Mesendoderm (in vitro differentiated cells): ENCODE results near the gene PC.
"Not testable (repeated sequence)": the region's sequence is repeated elsewhere in the genome, so short reads cannot be mapped to it uniquely, and the experiment has no call there.

Experiments used
- DNase-seq: peaks from one replicate; pipeline ENCODE4 v3.0.0; 2013
- H2AK5ac ChIP-seq: 2 replicates; pipeline ENCODE4 v1.6.1; 2013; ENCODE audit warnings: low read length, inconsistent platforms
- H2BK120ac ChIP-seq: 2 replicates; pipeline ENCODE4 v1.6.1; 2013; ENCODE audit warnings: low read depth, mild to moderate bottlenecking, low read length, moderate library complexity, mixed read lengths
- H2BK15ac ChIP-seq: replicated peaks from 2 replicates; pipeline ENCODE4 v1.6.1; 2013; ENCODE audit warnings: low read depth, mild to moderate bottlenecking, moderate library complexity
- H2BK5ac ChIP-seq: 2 replicates; pipeline ENCODE4 v1.6.1; 2013; ENCODE audit warnings: low read length, inconsistent platforms
- H3K18ac ChIP-seq: 2 replicates; pipeline ENCODE4 v1.6.1; 2013; ENCODE audit warnings: mild to moderate bottlenecking, low read length, mixed read lengths
- H3K23ac ChIP-seq: one replicate; pipeline ENCODE4 v1.6.1; 2013; ENCODE audit warnings: low read length
- H3K27ac ChIP-seq: 2 replicates; pipeline ENCODE4 v1.5.1; 2013; ENCODE audit warnings: low read depth, mild to moderate bottlenecking, inconsistent platforms, low read length, moderate library complexity
- H3K27me3 ChIP-seq: 2 replicates; pipeline ENCODE4 v1.6.1; 2013; ENCODE audit warnings: low read length, control low read depth, mild to moderate bottlenecking, inconsistent platforms; ENCODE audit not compliant: insufficient read depth, poor library complexity
- H3K36me3 ChIP-seq: 2 replicates; pipeline ENCODE4 v1.6.1; 2013; ENCODE audit warnings: low read length, inconsistent platforms; ENCODE audit not compliant: control insufficient read depth, insufficient read depth
- H3K4ac ChIP-seq: one replicate; pipeline ENCODE4 v1.6.1; 2013; ENCODE audit warnings: low read depth, mild to moderate bottlenecking, low read length, moderate library complexity
- H3K4me1 ChIP-seq: 2 replicates; pipeline ENCODE4 v1.6.1; 2013; ENCODE audit warnings: low read depth, low read length, inconsistent platforms; ENCODE audit not compliant: control insufficient read depth
- H3K4me2 ChIP-seq: 2 replicates; pipeline ENCODE4 v1.6.1; 2013; ENCODE audit warnings: low read length
- H3K4me3 ChIP-seq: 2 replicates; pipeline ENCODE4 v1.5.1; 2013; ENCODE audit warnings: mild to moderate bottlenecking, low read length
- H3K56ac ChIP-seq: one replicate; pipeline ENCODE4 v1.6.1; 2013; ENCODE audit warnings: low read length
- H3K79me1 ChIP-seq: 2 replicates; pipeline ENCODE4 v1.6.1; 2013; ENCODE audit warnings: low read length, inconsistent platforms
- H3K79me2 ChIP-seq: 2 replicates; pipeline ENCODE4 v1.6.1; 2013; ENCODE audit warnings: mild to moderate bottlenecking, low read length; ENCODE audit not compliant: control insufficient read depth, insufficient read depth
- H3K9ac ChIP-seq: 2 replicates; pipeline ENCODE4 v1.6.1; 2013; ENCODE audit warnings: low read length, inconsistent platforms
- H4K5ac ChIP-seq: one replicate; pipeline ENCODE4 v1.6.1; 2013; ENCODE audit warnings: low read length
- H4K8ac ChIP-seq: one replicate; pipeline ENCODE4 v1.6.1; 2013; ENCODE audit warnings: low read depth, mild to moderate bottlenecking, control low read depth, low read length, moderate library complexity
- WGBS: extraction: QIAGEN DNeasy Blood & Tissue Kit; methylation state at CpG from one replicate; pipeline ENCODE4 v1.1.7; 2013; ENCODE audit warnings: low lambda C conversion rate, missing lambda C conversion rate; ENCODE audit not compliant: insufficient coverage; ENCODE audit errors: extremely low coverage; 5-methylcytosine and 5-hydroxymethylcytosine counted together

PC gene

GRCh38 chr11:66834539-66834845 is 123.7 kb downstream of the PC start:
- no peak overlapping the region for H3K9ac ChIP-seq

GRCh38 chr11:66824573-66824972 is 133.6 kb downstream of the PC start:
- H2BK120ac ChIP-seq, DNase-seq, H2BK15ac ChIP-seq, H2BK5ac ChIP-seq, H3K9ac ChIP-seq, H3K4me2 ChIP-seq, H3K4me3 ChIP-seq, H3K18ac ChIP-seq, H3K56ac ChIP-seq, H3K79me1 ChIP-seq, H3K23ac ChIP-seq, H2AK5ac ChIP-seq, H4K5ac ChIP-seq, H3K27ac ChIP-seq, H3K79me2 ChIP-seq, H3K4ac ChIP-seq, H3K4me1 ChIP-seq, H3K36me3 ChIP-seq, H4K8ac ChIP-seq, H3K27me3 ChIP-seq: not testable (repeated sequence)
- WGBS, result no CpG with 5 or more reads among the region's 4 CpGs

More at GRCh38 chr11:66834539-66834845, 123.7 kb downstream of the PC start:
- no peaks in the 10 kb centered on the region for H3K36me3 ChIP-seq
- no peak for DNase-seq
- no peak overlapping the region for H3K4me3 ChIP-seq
- no peak overlapping the region for H2AK5ac ChIP-seq
- H3K79me1 ChIP-seq, result no peaks in the 10 kb centered on the region
- no peak overlapping the region for H3K4ac ChIP-seq
- H3K79me2 ChIP-seq, result no peaks in the 10 kb centered on the region
- H4K8ac ChIP-seq, result no peak overlapping the region
- H3K27ac ChIP-seq, result no peak overlapping the region
- H3K23ac ChIP-seq, result no peak overlapping the region
- H4K5ac ChIP-seq, result no peak overlapping the region
- H3K4me1 ChIP-seq, result no peaks in the 10 kb centered on the region
- no peaks in the 10 kb centered on the region for H3K27me3 ChIP-seq
- no peak overlapping the region for H3K4me2 ChIP-seq
- no CpG with 5 or more reads among the region's 4 CpGs for WGBS
- no peak overlapping the region for H3K56ac ChIP-seq
- H2BK15ac ChIP-seq, result no peak overlapping the region
- H2BK5ac ChIP-seq, result no peak overlapping the region
- no peak overlapping the region for H3K18ac ChIP-seq
- no peak overlapping the region for H2BK120ac ChIP-seq

GRCh38 chr11:66823700-66824099 is 134.5 kb downstream of the PC start:
- no peaks in the 10 kb centered on the region for H3K79me1 ChIP-seq
- H3K23ac ChIP-seq, result no peak overlapping the region
- no peak overlapping the region for H3K4ac ChIP-seq
- no peak overlapping the region for H3K4me3 ChIP-seq
- no peak overlapping the region for H3K18ac ChIP-seq
- no peak overlapping the region for H2BK120ac ChIP-seq
- no peak overlapping the region for H2AK5ac ChIP-seq
- no peak overlapping the region for H4K5ac ChIP-seq
- H3K27ac ChIP-seq, result no peak overlapping the region
- H3K4me1 ChIP-seq, result no peaks in the 10 kb centered on the region
- H3K36me3 ChIP-seq, result no peaks in the 10 kb centered on the region
- no peaks in the 10 kb centered on the region for H3K79me2 ChIP-seq
- H3K4me2 ChIP-seq, result no peak overlapping the region
- no peaks in the 10 kb centered on the region for H3K27me3 ChIP-seq
- no peak for DNase-seq
- no peak overlapping the region for H3K56ac ChIP-seq
- H4K8ac ChIP-seq, result no peak overlapping the region
- H3K9ac ChIP-seq, result no peak overlapping the region
- no peak overlapping the region for H2BK15ac ChIP-seq
- no peak overlapping the region for H2BK5ac ChIP-seq
- no CpG with 5 or more reads among the region's 4 CpGs for WGBS

GRCh38 chr11:66820901-66821300 is 137.3 kb downstream of the PC start:
- Histone ChIP-seq H4K8ac (no peak overlapping the region), H3K27ac (no peak overlapping the region), H2BK120ac (no peak overlapping the region)

GRCh38 chr11:66820381-66820780 is 137.8 kb downstream of the PC start:
- H3K23ac ChIP-seq, result no peak overlapping the region
- WGBS, result no CpG with 5 or more reads among the region's 3 CpGs
- H3K27ac ChIP-seq, result no peak overlapping the region

More at GRCh38 chr11:66820901-66821300, 137.3 kb downstream of the PC start:
- H3K4ac ChIP-seq, result no peak overlapping the region
- no peak overlapping the region for H3K9ac ChIP-seq
- H3K27me3 ChIP-seq, result no peaks in the 10 kb centered on the region
- no peak overlapping the region for H2BK15ac ChIP-seq
- no peak overlapping the region for H3K23ac ChIP-seq
- no peak overlapping the region for H3K4me3 ChIP-seq
- no peak for DNase-seq
- H3K56ac ChIP-seq, result no peak overlapping the region
- H2AK5ac ChIP-seq, result no peak overlapping the region
- H2BK5ac ChIP-seq, result no peak overlapping the region
- H3K4me2 ChIP-seq, result no peak overlapping the region
- H4K5ac ChIP-seq, result no peak overlapping the region
- no CpG with 5 or more reads among the region's 3 CpGs for WGBS
- no peaks in the 10 kb centered on the region for H3K4me1 ChIP-seq
- no peaks in the 10 kb centered on the region for H3K36me3 ChIP-seq
- H3K79me2 ChIP-seq, result no peaks in the 10 kb centered on the region
- H3K79me1 ChIP-seq, result no peaks in the 10 kb centered on the region
- no peak overlapping the region for H3K18ac ChIP-seq

GRCh38 chr11:66818231-66818955 is 139.8 kb downstream of the PC start:
- H3K27me3 ChIP-seq, result no peaks in the 10 kb centered on the region
- no peak overlapping the region for H2AK5ac ChIP-seq
- H4K8ac ChIP-seq, result no peak overlapping the region
- no peak overlapping the region for H3K4me3 ChIP-seq
- H2BK15ac ChIP-seq, result no peak overlapping the region
- no peak overlapping the region for H3K4me2 ChIP-seq
- no peaks in the 10 kb centered on the region for H3K79me1 ChIP-seq
- H2BK120ac ChIP-seq, result no peak overlapping the region
- no peaks in the 10 kb centered on the region for H3K4me1 ChIP-seq
- H3K36me3 ChIP-seq, result no peaks in the 10 kb centered on the region
- no peak overlapping the region for H3K9ac ChIP-seq
- WGBS, result no CpG with 5 or more reads among the region's 3 CpGs
- no peak overlapping the region for H3K4ac ChIP-seq
- H3K18ac ChIP-seq, result no peak overlapping the region
- H3K56ac ChIP-seq, result no peak overlapping the region
- H3K23ac ChIP-seq, result no peak overlapping the region
- H2BK5ac ChIP-seq, result no peak overlapping the region
- H4K5ac ChIP-seq, result no peak overlapping the region
- peak overlapping the region; percentile 37 for H3K27ac ChIP-seq
- no peak for DNase-seq
- H3K79me2 ChIP-seq, result no peaks in the 10 kb centered on the region

More at GRCh38 chr11:66820381-66820780, 137.8 kb downstream of the PC start:
- H3K79me1 ChIP-seq, result no peaks in the 10 kb centered on the region
- H3K4me1 ChIP-seq, result no peaks in the 10 kb centered on the region
- H2AK5ac ChIP-seq, result no peak overlapping the region
- no peak overlapping the region for H3K9ac ChIP-seq
- no peak overlapping the region for H3K4me2 ChIP-seq
- no peak overlapping the region for H4K5ac ChIP-seq
- H3K18ac ChIP-seq, result no peak overlapping the region
- H4K8ac ChIP-seq, result no peak overlapping the region
- H3K79me2 ChIP-seq, result no peaks in the 10 kb centered on the region
- H2BK120ac ChIP-seq, result no peak overlapping the region
- no peaks in the 10 kb centered on the region for H3K36me3 ChIP-seq
- H3K56ac ChIP-seq, result no peak overlapping the region
- no peak overlapping the region for H2BK15ac ChIP-seq
- H3K4ac ChIP-seq, result no peak overlapping the region
- no peak overlapping the region for H3K4me3 ChIP-seq
- H2BK5ac ChIP-seq, result no peak overlapping the region
- H3K27me3 ChIP-seq, result no peaks in the 10 kb centered on the region
- no peak for DNase-seq
